Measurements from ENCODE around the gene PTGS1. TPM values are rescaled to one million over a fixed set of nuclear protein-coding genes. Genes with fewer than 3 reads are reported as not detected.

PTGS1 gene
- total RNA-seq, 1 donor from 2014 or later: 0.23 TPM

- H3K36me3 Mint-ChIP-seq (ENCODE audit: low read depth, unreplicated experiment): no peaks in the 10 kb centered on the region
- H3K4me3 Mint-ChIP-seq (ENCODE audit: unreplicated experiment): no peak overlapping the region
- TF ChIP-seq CTCF (IDR thresholded peaks at IDR 0.05; ENCODE audit: insufficient read depth, low read depth, low read length) (no peak), EZH2 (IDR thresholded peaks at IDR 0.05; ENCODE audit: insufficient read depth, low read length) (no peak)
- no peak overlapping the region for H3K27ac Mint-ChIP-seq (ENCODE audit: unreplicated experiment)
- no peak overlapping the region for H3K9ac ChIP-seq (ENCODE audit: low read length)
- H3K4me1 Mint-ChIP-seq (ENCODE audit: low read depth, unreplicated experiment): peaks cover 9% of the 10 kb centered on the region
- peaks cover 3% of the 10 kb centered on the region for H3K9me3 Mint-ChIP-seq (ENCODE audit: unreplicated experiment)
- no peaks in the 10 kb centered on the region for H3K79me2 ChIP-seq (ENCODE audit: insufficient read depth, low read length)
- H3K27ac ChIP-seq (ENCODE audit: low read depth, low read length): no peak overlapping the region
- H3K4me3 ChIP-seq (ENCODE audit: insufficient read depth, low read depth, low read length): no peak overlapping the region
- no peak overlapping the region for H3K4me2 ChIP-seq (ENCODE audit: low read length)
- H3K27me3 Mint-ChIP-seq (ENCODE audit: low read depth, unreplicated experiment): peaks cover 8% of the 10 kb centered on the region
- no peaks in the 10 kb centered on the region for H4K20me1 ChIP-seq (ENCODE audit: insufficient read depth, low read length)
- no peaks in the 10 kb centered on the region for H3K27me3 ChIP-seq (ENCODE audit: insufficient read depth, low read length)
- no peak for FAIRE-seq
- H2AFZ ChIP-seq (ENCODE audit: low read depth, low read length): no peak overlapping the region
- H3K9me3 ChIP-seq (ENCODE audit: insufficient read depth, low read depth, low read length): no peaks in the 10 kb centered on the region
- no peaks in the 10 kb centered on the region for H3K36me3 ChIP-seq (ENCODE audit: insufficient read depth, low read length)
- no peaks in the 10 kb centered on the region for H3K4me1 ChIP-seq (ENCODE audit: insufficient read depth, low read length)
- DNase-seq (ENCODE audit: low read depth): no peak
Observed at GRCh38 chr9:122393284-122393983, 22.6 kb downstream of the PTGS1 start.

GRCh38 chr9:122394265-122395125 is 23.7 kb downstream of the PTGS1 start:
- H3K4me2 ChIP-seq (ENCODE audit: low read length): no peak overlapping the region
- H3K4me3 Mint-ChIP-seq (ENCODE audit: unreplicated experiment): no peak overlapping the region
- H3K36me3 ChIP-seq (ENCODE audit: insufficient read depth, low read length): no peaks in the 10 kb centered on the region
- peaks cover 3% of the 10 kb centered on the region for H3K9me3 Mint-ChIP-seq (ENCODE audit: unreplicated experiment)
- no peak overlapping the region for H3K27ac Mint-ChIP-seq (ENCODE audit: unreplicated experiment)
- H3K27me3 Mint-ChIP-seq (ENCODE audit: low read depth, unreplicated experiment): peaks cover 8% of the 10 kb centered on the region
- H3K4me3 ChIP-seq (ENCODE audit: insufficient read depth, low read depth, low read length): no peak overlapping the region
- H3K36me3 Mint-ChIP-seq (ENCODE audit: low read depth, unreplicated experiment): no peaks in the 10 kb centered on the region
- H4K20me1 ChIP-seq (ENCODE audit: insufficient read depth, low read length): no peaks in the 10 kb centered on the region
- peak; percentile 84 for DNase-seq (ENCODE audit: low read depth)
- no peak overlapping the region for H3K27ac ChIP-seq (ENCODE audit: low read depth, low read length)
- no peak overlapping the region for H2AFZ ChIP-seq (ENCODE audit: low read depth, low read length)
- TF ChIP-seq CTCF (IDR thresholded peaks at IDR 0.05; ENCODE audit: insufficient read depth, low read depth, low read length) (no peak), EZH2 (IDR thresholded peaks at IDR 0.05; ENCODE audit: insufficient read depth, low read length) (no peak)
- H3K9ac ChIP-seq (ENCODE audit: low read length): no peak overlapping the region
- H3K4me1 Mint-ChIP-seq (ENCODE audit: low read depth, unreplicated experiment): peaks cover 9% of the 10 kb centered on the region
- no peaks in the 10 kb centered on the region for H3K4me1 ChIP-seq (ENCODE audit: insufficient read depth, low read length)
- H3K27me3 ChIP-seq (ENCODE audit: insufficient read depth, low read length): no peaks in the 10 kb centered on the region
- no peaks in the 10 kb centered on the region for H3K79me2 ChIP-seq (ENCODE audit: insufficient read depth, low read length)
- H3K9me3 ChIP-seq (ENCODE audit: insufficient read depth, low read depth, low read length): no peaks in the 10 kb centered on the region
- peak; percentile 72 for FAIRE-seq

Measured in astrocyte (in vitro differentiated cells and primary cell).